Keratinocyte (primary cell): ENCODE data around the gene TMEM242.

ENCODE experiments used
- CTCF ChIP-seq, 3 experiments: IDR thresholded peaks in 1 of 3; conservative IDR thresholded peaks in 1 of 3; optimal IDR thresholded peaks in 1 of 3; 2 replicates in 2 of 3; 3 replicates in 1 of 3; pipeline versions ENCODE3 to v1.5.1; 2011; ENCODE audit warnings: low read length in 3 of 3, mild to moderate bottlenecking in 3 of 3, moderate library complexity in 2 of 3, control low read depth in 1 of 3, inconsistent platforms in 1 of 3; ENCODE audit not compliant: insufficient read depth in 2 of 3; ENCODE audit errors: extremely low read depth in 1 of 3
- EZH2 ChIP-seq: IDR thresholded peaks from one replicate; pipeline ENCODE4 v1.6.1; 2012; ENCODE audit warnings: inconsistent platforms, mild to moderate bottlenecking, low read length, moderate library complexity

GRCh38 chr6:157333956-157334355 lies 10.6 kb upstream of the TMEM242 start:
- TF ChIP-seq CTCF (optimal IDR thresholded peaks at IDR 0.05 in 1 of 3, IDR thresholded peaks at IDR 0.05 in 1 of 3, conservative IDR thresholded peaks at IDR 0.05 in 1 of 3; ENCODE audit: extremely low read depth in 1 of 3, insufficient read depth in 2 of 3, low read length in 3 of 3) (no peak), EZH2 (no peak)
